Ishikawa (cell line): ENCODE data around the gene SRA1.

Experiments used
- CEBPB ChIP-seq: IDR thresholded peaks from 2 replicates; pipeline ENCODE4 v1.6.1; 2012
- EGR1 ChIP-seq: IDR thresholded peaks from 2 replicates; pipeline ENCODE4 v1.6.1; 2012
- EP300 ChIP-seq: IDR thresholded peaks from 2 replicates; pipeline ENCODE4 v1.6.1; 2012; ENCODE audit warnings: borderline replicate concordance
- FOXM1 ChIP-seq: IDR thresholded peaks from 2 replicates; pipeline ENCODE4 v1.6.1; 2012; ENCODE audit warnings: low read depth, borderline replicate concordance
- RAD21 ChIP-seq: IDR thresholded peaks from 2 replicates; pipeline ENCODE4 v1.6.1; 2012; ENCODE audit warnings: low read depth
- TCF12 ChIP-seq: IDR thresholded peaks from 2 replicates; pipeline ENCODE4 v1.6.1; 2012; ENCODE audit warnings: low read depth
- ZBTB7A ChIP-seq: IDR thresholded peaks from 2 replicates; pipeline ENCODE4 v1.6.1; 2012; ENCODE audit warnings: low read depth
- TF ChIP-seq, protein P1 (sequence below): IDR thresholded peaks from 2 replicates; pipeline ENCODE4 v1.6.1; 2012
- TF ChIP-seq, protein P2 (sequence below): IDR thresholded peaks from 2 replicates; pipeline ENCODE4 v1.6.1; 2012; ENCODE audit warnings: low read depth, mild to moderate bottlenecking

DNA sequence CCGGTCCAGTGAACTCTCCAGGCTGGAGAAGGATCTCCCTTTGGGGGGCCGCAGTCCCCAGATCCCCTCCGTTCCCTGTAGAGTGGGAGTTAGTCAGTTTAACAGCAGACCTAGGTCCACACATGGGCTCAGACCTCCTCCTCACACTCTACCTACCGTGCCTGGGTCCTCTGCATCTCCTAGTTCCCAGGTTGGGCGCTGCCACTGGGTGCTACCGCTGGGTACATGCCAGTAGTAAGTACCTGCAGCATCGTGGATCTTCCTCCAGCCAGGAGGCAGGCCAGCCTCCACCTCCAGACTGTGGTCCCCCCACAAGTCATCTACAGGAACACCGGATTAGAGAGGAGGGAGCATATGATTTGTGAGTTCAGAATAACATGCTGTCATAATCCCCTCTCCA is 6.3 kb upstream of the SRA1 start:
- TF ChIP-seq EGR1 (no peak), TCF12 (no peak), FOXM1 (no peak), CEBPB (no peak), RAD21 (no peak), ZBTB7A (no peak), EP300 (no peak)
- TF ChIP-seq, protein P1, sequence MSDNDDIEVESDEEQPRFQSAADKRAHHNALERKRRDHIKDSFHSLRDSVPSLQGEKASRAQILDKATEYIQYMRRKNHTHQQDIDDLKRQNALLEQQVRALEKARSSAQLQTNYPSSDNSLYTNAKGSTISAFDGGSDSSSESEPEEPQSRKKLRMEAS, result no peak
- TF ChIP-seq, protein P2, sequence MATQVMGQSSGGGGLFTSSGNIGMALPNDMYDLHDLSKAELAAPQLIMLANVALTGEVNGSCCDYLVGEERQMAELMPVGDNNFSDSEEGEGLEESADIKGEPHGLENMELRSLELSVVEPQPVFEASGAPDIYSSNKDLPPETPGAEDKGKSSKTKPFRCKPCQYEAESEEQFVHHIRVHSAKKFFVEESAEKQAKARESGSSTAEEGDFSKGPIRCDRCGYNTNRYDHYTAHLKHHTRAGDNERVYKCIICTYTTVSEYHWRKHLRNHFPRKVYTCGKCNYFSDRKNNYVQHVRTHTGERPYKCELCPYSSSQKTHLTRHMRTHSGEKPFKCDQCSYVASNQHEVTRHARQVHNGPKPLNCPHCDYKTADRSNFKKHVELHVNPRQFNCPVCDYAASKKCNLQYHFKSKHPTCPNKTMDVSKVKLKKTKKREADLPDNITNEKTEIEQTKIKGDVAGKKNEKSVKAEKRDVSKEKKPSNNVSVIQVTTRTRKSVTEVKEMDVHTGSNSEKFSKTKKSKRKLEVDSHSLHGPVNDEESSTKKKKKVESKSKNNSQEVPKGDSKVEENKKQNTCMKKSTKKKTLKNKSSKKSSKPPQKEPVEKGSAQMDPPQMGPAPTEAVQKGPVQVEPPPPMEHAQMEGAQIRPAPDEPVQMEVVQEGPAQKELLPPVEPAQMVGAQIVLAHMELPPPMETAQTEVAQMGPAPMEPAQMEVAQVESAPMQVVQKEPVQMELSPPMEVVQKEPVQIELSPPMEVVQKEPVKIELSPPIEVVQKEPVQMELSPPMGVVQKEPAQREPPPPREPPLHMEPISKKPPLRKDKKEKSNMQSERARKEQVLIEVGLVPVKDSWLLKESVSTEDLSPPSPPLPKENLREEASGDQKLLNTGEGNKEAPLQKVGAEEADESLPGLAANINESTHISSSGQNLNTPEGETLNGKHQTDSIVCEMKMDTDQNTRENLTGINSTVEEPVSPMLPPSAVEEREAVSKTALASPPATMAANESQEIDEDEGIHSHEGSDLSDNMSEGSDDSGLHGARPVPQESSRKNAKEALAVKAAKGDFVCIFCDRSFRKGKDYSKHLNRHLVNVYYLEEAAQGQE, result no peak
